Measurements from ENCODE around the gene INVS.

DNA sequence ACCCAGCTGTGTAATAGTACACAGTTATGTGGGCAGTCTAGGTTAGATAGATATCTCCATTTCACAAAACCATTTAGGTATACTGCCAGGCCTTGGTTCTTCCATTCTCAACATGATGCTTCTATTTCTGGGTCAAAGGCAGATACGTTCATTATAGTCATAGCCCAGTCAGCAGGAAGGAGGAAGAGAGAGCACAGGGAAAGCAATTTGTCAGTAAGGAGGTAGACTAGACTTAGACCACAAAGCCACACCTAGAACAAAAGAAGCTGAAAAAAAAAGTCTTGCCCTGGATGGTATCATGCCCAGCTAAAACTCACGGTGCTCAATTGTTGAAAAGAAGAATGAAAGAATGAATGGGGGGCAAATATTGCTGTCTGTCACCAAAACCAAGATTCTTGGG is 7.6 kb downstream of the INVS start:
- TF ChIP-seq TCF7L2 (IDR thresholded peaks at IDR 0.05; ENCODE audit: low read depth, low read length) (no peak), POLR2AphosphoS5 (IDR thresholded peaks at IDR 0.05; ENCODE audit: low read depth, low read length) (no peak), FOXM1 (CRISPR knock-in tag; IDR thresholded peaks at IDR 0.05) (no peak), ZNF589 (CRISPR knock-in tag; conservative IDR thresholded peaks at IDR 0.05) (no peak), NPAS2 (CRISPR knock-in tag; IDR thresholded peaks at IDR 0.05; ENCODE audit: borderline replicate concordance) (no peak), ZGPAT (CRISPR knock-in tag; IDR thresholded peaks at IDR 0.05) (no peak)

Data from HepG2 (cell line).